Left ventricle myocardium superior (tissue), 1 donor: Measurements from ENCODE around the gene NFYB. TPM values are rescaled to one million over a fixed set of nuclear protein-coding genes. Genes with fewer than 3 reads are reported as not detected.
"Not testable (repeated sequence)": the region's sequence is repeated elsewhere in the genome, so short reads cannot be mapped to it uniquely, and the experiment has no call there.

Source experiments
- ATAC-seq: fragments of 200-7000 bp; cut with Tn5 transposase; one replicate; pipeline ENCODE4 v1.9.1; 2020; ENCODE audit warnings: mild to moderate bottlenecking, moderate library complexity
- DNase-seq: peaks from one replicate; pipeline ENCODE4 v3.0.0-alpha.2; 2020
- intact Hi-C: fragments of 100-400 bp; cut with micrococcal nuclease; formaldehyde crosslinking; loops from one replicate; pipeline ENCODE4 v1.11.0; 2022
- long read RNA-seq: library from polyadenylated mRNA; unstranded; transcript quantifications from one replicate; pipeline ENCODE4 v2.0.0, GENCODE V29; 2021
- total RNA-seq: library from RNA; stranded (reverse); fragmentation: NEBNext Ultra II Directional; extraction: Animal tissue kit (Norgen Biotek cat#: 25700); gene quantifications from one replicate; pipeline ENCODE4 v1.2.1, GENCODE V29; 2021
- donor health status: DM: no; HTN: yes; CAD: no; lungs with severe emphysema.

The NFYB gene
- 41.5 TPM for total RNA-seq
- long read RNA-seq, transcript NFYB-205 (8 exons, 1,727 nt): major isoform, 69 of 140 reads
- long read RNA-seq, transcript NFYB-201 (8 exons, 3,512 nt): minor isoform, 30 of 140 reads
- long read RNA-seq, partial matches to known transcripts: 3 of 140 reads
- long read RNA-seq, other reads (novel, unspliced or antisense): 38 of 140 reads

- intact Hi-C loops: no loop called here
- DNase-seq (peak; percentile 94), ATAC-seq (peak; percentile 90)
Measured at GRCh38 chr12:104137902-104138796, at the start of gene NFYB. Gene NFYB (minus strand): TSS chr12:104138210. CDS start chr12:104135453, 2,757 bp downstream.

DNA sequence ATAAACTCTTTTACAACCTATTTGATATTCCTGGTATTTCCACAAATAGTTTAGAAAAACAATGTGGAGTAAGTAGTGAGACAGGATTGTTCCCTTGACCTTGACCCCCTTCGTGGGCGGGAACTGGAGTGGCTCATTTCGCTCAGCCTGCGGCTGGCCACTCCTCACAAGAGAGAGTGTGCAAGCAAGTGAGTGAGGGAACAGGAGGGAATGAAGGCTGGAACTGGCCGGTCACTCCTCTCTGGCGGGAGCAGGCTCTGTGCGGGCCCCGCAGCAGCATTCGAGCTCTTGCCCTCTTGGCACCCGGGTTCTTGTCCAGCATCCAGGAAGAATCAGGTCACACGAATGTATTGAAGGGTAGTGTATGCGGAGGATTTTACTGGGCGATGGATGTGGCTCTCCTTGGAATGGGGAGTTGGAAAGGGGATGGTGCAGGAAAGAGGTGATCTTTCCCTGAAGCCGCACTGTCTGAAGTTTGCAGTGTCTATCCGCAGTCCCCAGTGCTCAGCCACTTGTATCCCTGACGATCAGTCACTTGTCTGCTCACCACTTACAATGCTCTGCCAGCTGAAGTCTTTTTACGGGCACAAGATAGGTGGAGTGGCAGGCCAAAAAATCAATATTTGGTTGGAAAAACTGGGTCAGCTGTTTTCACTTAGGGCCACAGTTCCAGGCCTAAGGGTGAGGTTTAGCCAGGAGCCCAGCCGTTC lies 49.6 kb upstream of the NFYB start:
- ATAC-seq: no peak
- intact Hi-C loops: no loop called here
- no peak for DNase-seq

DNA sequence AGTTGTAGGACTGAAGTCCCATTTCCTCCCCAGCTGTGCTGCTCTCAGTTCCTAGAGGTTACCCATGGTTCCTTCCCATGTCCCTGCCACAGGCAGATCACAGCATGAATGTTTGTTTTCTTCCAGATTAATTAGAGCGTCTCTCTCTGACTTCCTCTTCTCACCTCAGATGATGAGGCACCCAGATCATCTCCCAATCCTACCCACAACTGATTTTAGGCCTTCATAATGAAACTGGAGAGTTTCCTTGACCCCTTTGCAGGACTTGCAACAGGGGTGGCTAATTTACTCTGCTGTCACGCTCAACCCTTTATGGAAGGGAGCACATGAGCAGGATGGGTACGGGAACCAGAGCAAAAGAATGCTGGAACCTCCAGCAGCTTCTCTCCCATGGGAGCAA lies 45.4 kb upstream of the NFYB start:
- no peak for ATAC-seq
- intact Hi-C loops: no loop called here
- DNase-seq: no peak

- DNase-seq (no peak), ATAC-seq (peak; percentile 2)
- intact Hi-C loops: no loop called here
Measured at GRCh38 chr12:104182621-104183378, 44.8 kb upstream of the NFYB start.

GRCh38 chr12:104182144-104182543 lies 44.1 kb upstream of the NFYB start:
- DNase-seq (peak; percentile 79), ATAC-seq (peak; percentile 71)
- intact Hi-C loops: no loop called here

DNA sequence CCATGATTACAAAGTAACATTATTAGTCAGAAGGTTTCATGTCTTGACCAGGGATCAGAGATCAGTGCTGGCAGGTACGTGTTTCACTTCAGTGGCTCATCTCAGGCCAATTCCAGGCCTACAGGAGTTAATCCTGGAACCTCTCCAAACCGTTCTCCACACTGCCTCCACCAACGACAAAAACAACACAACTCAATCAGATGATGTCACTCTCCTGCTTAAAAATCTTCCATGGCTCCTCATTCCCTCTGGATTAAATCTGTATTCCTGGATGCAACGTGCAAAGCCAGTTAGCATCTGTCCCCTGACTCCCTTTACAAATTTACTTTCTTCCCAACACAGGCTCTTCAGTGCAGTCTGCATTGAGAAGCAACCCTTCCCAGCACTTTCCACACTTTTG lies 43.3 kb upstream of the NFYB start:
- intact Hi-C loops: no loop called here
- ATAC-seq (peak; percentile 31), DNase-seq (no peak)

GRCh38 chr12:104180374-104180773 lies 42.4 kb upstream of the NFYB start:
- ATAC-seq (no peak), DNase-seq (no peak)
- intact Hi-C loops: no loop called here

DNA sequence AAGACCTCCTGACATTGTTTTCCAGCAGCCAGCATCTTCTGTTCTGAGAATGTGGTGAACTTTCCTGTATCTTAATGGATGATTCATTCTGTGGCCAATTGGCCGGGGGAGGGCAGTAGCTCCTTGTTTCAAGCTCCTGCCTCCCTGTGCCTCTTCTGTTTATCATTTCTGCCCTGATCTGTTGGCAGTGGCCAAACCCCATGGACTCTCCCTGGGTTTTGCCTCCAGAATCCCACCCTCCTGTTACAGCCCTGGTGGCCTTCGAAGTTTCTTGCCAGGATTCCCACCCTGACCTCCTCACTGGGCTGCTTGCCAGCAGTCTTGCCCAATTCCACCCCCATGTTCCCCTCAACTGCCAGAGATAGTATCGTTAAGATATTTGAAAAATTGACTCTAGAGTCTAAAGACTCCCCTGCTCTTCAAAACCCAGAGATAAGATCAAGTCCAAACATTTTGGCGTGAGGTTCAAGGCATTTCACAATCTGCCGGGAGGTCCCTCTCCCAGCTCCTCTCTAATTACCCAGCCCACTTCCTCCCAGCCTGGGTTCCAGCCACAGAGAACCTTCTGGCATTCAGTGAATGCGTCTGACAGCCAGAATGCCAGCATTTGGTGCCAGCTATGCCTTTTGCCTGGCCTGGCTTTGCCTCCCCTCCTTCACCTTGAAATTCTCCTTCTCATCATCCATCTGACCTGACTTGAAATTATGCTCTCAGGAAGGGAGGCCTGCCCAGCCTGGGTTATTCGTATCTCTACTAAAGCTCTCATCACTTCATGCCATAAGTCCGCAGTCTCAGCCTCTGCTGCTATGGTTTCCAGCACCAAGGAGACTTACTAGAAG lies 39.9 kb upstream of the NFYB start:
- ATAC-seq (peak; percentile 80), DNase-seq (peak; percentile 82)
- intact Hi-C loops: no loop called here

DNA sequence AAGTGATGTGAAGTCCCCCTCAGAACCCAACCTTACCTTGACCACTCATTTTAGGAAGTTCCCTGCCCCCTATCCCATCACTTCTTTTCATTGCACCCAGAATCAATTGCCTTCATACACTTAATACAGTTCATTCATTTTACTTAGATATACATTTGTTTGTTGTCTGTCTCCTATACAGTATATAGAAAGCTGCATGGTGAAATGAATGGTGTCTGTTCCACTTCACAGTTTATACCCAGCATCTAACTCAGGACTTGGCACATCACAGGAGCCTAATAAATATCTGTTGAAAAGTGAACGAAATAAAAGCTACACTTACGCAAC lies 39.3 kb upstream of the NFYB start:
- DNase-seq (no peak), ATAC-seq (no peak)
- intact Hi-C loops: no loop called here

- ATAC-seq (no peak), DNase-seq (no peak)
- intact Hi-C loops: no loop called here
Measured at GRCh38 chr12:104175726-104176247, 37.8 kb upstream of the NFYB start.

GRCh38 chr12:104173804-104174203 lies 35.8 kb upstream of the NFYB start:
- ATAC-seq, intact Hi-C loops, DNase-seq: not testable (repeated sequence)

DNA sequence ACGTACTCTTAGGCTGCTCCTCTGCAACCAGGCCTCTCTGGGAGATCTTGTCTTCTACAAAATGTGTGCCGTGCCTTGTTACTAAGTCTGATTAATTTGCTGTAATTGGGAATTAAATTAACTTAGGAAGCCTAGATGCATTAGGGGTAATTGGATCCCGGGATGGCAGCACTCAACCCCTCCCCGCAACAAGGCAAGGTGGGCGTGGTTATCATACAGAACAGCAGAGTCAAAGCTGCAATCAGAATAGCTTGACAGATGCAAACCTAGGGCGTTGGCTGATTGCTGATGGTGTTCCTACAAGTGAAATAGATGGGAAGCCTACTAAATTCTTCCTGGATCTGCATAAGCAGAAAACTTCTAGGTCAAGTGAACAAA lies 34.5 kb upstream of the NFYB start:
- intact Hi-C loops: no loop called here
- ATAC-seq (no peak), DNase-seq (no peak)

DNA sequence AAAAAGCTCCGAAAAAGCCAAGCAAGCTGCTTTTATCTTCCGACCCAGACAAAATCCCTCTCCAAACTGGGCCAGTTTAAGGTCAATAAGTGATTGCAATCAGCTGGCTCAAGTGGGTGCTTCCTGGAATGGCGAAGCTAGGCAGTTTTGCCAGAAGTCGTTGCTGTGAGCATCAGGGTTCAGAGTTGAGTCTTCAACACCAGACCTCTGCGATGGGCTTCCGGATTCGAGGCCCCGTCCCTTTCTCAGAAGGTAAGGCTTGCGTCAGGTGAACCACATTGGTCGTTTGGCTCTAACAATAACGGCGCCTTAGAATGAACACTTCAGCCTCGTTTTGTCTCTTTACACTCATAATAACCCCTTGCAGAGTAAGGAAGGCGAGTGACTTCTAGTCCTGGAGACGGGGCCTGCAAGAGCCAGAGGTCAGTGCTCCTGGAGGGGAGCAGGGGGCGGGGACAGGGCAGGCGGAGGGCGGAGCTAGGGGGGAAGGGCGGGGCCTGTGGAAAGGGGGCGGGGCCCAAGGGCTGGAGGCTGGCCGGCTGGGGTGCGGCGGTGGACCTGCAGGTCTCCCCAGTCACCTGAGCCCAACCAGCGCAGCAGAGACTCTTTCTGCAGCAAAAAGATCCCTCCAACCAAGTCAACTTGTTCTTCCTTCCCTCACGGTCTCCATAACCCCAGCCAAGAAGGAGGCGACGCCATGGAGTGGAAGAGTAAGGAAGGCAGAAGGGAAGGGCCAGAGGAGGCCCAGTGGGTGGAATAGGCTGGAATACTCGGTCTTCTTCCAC lies 34.0 kb upstream of the NFYB start:
- intact Hi-C loops: no loop called here
- DNase-seq (no peak), ATAC-seq (no peak)

DNA sequence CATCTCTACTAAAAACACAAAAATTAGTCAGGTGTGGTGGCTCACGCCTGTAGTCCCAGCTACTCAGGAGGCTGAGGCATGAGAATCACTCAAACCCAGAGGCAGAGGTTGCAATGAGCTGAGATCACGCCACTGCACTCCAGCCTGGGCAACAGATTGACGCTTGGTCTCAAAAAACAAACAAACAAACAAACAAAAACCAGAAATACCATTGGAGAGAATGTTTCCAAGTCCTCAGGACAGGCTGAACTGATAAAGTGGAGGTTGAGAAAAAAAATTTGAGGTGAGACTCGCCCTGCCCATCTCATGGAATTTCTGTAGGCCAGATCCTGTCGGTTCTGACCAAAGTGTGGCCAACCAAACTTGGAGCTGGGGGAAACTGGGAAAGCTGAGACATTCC lies 30.6 kb upstream of the NFYB start:
- no peak for DNase-seq
- intact Hi-C loops: no loop called here
- no peak for ATAC-seq

DNA sequence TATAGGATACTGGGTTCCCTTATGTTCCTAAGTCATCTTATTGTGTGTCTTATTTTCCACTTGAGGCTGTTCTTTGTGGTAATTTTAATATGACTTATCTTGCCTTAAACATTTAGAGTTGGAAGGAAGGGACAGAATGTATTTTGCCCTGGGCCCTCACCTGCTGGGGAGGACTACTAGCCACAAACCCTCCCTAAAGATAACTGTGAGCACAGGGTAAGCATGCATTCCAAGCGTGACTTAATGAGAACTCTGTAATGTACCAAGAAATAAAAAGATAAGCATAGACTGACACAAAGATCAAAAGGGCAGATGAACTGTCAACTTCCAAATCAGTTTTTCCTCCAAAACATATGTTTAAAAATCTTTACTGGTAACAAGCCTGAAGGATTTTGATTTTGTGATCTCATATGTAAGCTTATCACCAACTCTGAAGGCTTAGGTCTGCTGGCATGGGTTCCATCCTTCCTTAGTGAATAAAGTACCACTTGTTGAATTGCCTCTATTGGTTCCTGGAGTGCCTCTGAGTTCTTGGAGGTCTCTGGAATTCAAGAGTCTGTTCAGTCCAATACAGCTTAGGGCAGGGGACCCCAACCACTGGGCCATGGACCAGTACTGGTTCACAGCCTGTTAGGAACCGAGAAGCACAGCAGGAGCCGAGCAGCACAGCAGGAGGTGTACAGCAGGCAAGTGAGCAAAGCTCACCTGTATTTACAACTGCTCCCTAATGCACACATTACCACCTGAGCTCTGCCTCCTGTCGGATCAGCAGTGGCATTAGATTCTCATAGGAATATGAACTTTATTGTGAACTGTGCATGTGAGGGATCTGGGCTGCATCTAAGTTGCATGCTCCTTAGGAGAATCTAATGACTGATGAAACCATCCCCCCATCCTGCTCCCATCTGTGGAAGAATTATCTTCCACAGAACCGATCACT lies 29.8 kb upstream of the NFYB start:
- ATAC-seq (no peak), DNase-seq (no peak)
- intact Hi-C loops: no loop called here

GRCh38 chr12:104166465-104166864 lies 28.5 kb upstream of the NFYB start:
- intact Hi-C loops: no loop called here
- DNase-seq (peak; percentile 37), ATAC-seq (peak; percentile 80)

GRCh38 chr12:104165801-104166200 lies 27.8 kb upstream of the NFYB start:
- peak; percentile 83 for ATAC-seq
- intact Hi-C loops: no loop called here
- no peak for DNase-seq
